IPS DF 6.9 (cell line): ENCODE measurements around the gene ZMIZ1.
A peak's percentile ranks its signal among the peaks of the same experiment; 100 is the strongest.

ENCODE experiments used
- DNase-seq: peaks from one replicate; pipeline ENCODE4 v3.0.0-alpha.2; 2013; ENCODE audit warnings: low read depth, low spot score
- H3K27ac ChIP-seq: one replicate; pipeline ENCODE4 v1.5.1; 2013; ENCODE audit warnings: low read length, control low read depth
- H3K27me3 ChIP-seq: 2 replicates; pipeline ENCODE4 v1.6.1; 2013; ENCODE audit warnings: mild to moderate bottlenecking, low read length; ENCODE audit not compliant: control insufficient read depth, insufficient read depth
- H3K36me3 ChIP-seq: 2 replicates; pipeline ENCODE4 v1.6.1; 2013; ENCODE audit warnings: low read length; ENCODE audit not compliant: control insufficient read depth, insufficient read depth
- H3K4me1 ChIP-seq: 2 replicates; pipeline ENCODE4 v1.6.1; 2013; ENCODE audit warnings: low read length; ENCODE audit not compliant: control insufficient read depth, insufficient read depth
- H3K4me3 ChIP-seq: 2 replicates; pipeline ENCODE4 v1.5.1; 2013; ENCODE audit warnings: mild to moderate bottlenecking, low read length
- H3K9me3 ChIP-seq: 2 replicates; pipeline ENCODE4 v1.6.1; 2013; ENCODE audit warnings: low read length, inconsistent platforms; ENCODE audit not compliant: control insufficient read depth, insufficient read depth
- WGBS: extraction: QIAGEN DNeasy Blood & Tissue Kit; methylation state at CpG from one replicate; pipeline ENCODE4 v1.1.7; 2013; ENCODE audit warnings: mixed read lengths, missing lambda C conversion rate; ENCODE audit not compliant: insufficient read length, insufficient coverage; 5-methylcytosine and 5-hydroxymethylcytosine counted together

ZMIZ1 gene

DNA sequence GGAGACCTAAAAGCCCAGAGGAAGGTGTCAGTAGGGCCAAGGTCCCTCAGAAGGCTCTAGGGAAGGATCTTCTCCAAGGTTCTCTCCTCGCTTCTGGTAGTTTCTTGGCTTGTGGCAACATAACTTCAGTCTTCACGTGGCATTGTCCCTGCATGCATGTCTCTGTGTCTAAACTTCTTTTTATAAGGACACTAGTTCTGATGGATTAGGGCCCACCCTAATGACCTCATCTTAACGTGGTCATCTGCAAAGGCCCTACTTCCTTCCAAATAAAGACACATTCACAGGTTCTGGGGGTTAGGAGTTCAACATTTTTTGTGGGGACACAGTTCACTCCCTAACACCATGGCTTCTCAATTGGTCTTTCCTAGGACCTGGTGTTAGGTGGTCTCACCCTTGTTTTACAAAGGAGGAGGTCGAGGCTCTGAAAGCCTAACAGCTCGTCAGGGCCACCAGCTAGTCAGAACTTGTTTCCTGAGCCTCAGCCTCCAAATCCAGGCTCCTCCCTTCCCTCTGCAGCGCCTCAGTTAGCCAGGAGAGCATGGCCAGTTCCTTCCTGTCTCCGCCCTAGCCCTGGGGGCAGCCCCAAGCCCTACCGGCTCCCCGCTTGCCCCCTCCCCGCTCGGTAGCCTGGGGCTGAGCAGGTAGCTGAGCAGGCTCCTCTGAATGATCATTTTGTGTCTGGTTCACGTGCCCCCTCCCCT, 168.8 kb downstream of the ZMIZ1 start:
- Histone ChIP-seq H3K4me1 (peaks cover 19% of the 10 kb centered on the region), H3K27me3 (peaks cover 47% of the 10 kb centered on the region), H3K9me3 (no peaks in the 10 kb centered on the region), H3K27ac (no peak overlapping the region), H3K36me3 (no peaks in the 10 kb centered on the region), H3K4me3 (no peak overlapping the region)
- DNase-seq, result no peak
- no CpG with 5 or more reads among the region's 12 CpGs for WGBS

DNA sequence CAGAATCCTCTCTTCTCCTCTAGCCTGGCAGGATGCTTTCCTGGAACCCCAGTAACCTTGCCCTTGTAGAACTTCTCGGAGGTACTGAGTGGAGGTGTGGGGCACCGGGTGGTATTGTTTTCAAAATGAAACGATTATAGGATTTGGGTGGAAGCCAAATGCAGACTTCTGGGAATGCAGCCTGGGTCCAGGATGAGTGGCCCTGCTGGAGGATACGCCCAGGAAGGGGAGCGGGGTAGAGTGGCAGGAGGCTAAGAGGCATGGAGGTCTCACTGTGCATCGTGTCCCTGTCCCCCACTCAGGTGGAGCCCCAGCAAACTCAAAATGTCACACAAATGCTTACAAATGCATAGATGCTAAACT, 169.4 kb downstream of the ZMIZ1 start:
- H3K36me3 ChIP-seq, result no peaks in the 10 kb centered on the region
- no CpG with 5 or more reads among the region's 6 CpGs for WGBS
- H3K9me3 ChIP-seq, result no peaks in the 10 kb centered on the region
- H3K27ac ChIP-seq, result no peak overlapping the region
- no peak for DNase-seq
- peaks cover 19% of the 10 kb centered on the region for H3K4me1 ChIP-seq
- H3K4me3 ChIP-seq, result no peak overlapping the region
- H3K27me3 ChIP-seq, result peaks cover 47% of the 10 kb centered on the region

DNA sequence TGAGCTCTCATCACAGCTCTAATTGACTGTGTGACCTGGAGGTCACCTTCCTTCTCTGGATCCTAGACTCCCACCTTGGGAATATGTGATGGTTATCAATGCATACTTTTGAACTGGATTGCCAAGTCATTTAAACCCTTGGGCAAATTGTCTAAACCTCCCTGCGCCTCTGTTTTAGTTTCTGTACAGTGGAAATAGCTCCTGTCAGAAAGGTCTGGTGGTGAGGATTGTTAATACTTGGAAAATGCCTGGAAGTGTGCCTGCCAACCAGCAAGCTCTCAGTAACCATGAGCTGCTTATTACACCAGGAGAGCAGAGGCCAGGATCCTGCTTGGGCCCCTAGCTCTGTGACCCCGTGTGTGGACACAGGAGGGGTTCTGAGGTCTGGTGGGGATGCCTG, 169.8 kb downstream of the ZMIZ1 start:
- Histone ChIP-seq H3K4me1 (peaks cover 19% of the 10 kb centered on the region), H3K27me3 (peaks cover 47% of the 10 kb centered on the region), H3K27ac (no peak overlapping the region), H3K36me3 (no peaks in the 10 kb centered on the region), H3K4me3 (no peak overlapping the region), H3K9me3 (no peaks in the 10 kb centered on the region)
- no peak for DNase-seq
- WGBS, result no CpG with 5 or more reads among the region's 2 CpGs

DNA sequence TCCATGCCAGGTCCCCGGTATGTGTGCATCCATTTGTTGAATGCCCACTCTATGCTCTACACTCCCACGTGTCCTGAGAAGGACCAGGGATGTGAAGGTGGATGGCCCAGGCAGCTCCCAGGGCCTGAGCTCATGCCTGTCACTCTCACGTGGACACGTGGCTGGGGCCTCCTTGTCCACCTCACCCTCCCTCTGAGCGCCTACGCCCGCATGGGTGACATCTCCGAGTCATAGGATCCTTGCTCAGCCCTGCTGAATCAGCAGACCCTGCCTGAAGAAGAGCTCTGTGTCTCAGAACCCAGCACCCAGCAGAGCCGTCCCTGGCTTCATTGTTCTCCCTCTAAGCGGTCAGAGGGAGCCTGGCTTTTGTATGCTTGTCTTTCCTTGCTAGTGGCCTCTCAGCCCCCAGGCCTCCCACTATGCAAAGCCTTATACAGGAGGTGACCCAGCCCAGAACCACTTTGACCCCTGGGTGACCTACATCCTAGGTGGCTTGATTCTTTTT, 170.6 kb downstream of the ZMIZ1 start:
- Histone ChIP-seq H3K4me1 (peaks cover 19% of the 10 kb centered on the region), H3K4me3 (no peak overlapping the region), H3K27me3 (peaks cover 53% of the 10 kb centered on the region), H3K9me3 (no peaks in the 10 kb centered on the region), H3K27ac (no peak overlapping the region), H3K36me3 (no peaks in the 10 kb centered on the region)
- no peak for DNase-seq
- WGBS, result no CpG with 5 or more reads among the region's 10 CpGs

DNA sequence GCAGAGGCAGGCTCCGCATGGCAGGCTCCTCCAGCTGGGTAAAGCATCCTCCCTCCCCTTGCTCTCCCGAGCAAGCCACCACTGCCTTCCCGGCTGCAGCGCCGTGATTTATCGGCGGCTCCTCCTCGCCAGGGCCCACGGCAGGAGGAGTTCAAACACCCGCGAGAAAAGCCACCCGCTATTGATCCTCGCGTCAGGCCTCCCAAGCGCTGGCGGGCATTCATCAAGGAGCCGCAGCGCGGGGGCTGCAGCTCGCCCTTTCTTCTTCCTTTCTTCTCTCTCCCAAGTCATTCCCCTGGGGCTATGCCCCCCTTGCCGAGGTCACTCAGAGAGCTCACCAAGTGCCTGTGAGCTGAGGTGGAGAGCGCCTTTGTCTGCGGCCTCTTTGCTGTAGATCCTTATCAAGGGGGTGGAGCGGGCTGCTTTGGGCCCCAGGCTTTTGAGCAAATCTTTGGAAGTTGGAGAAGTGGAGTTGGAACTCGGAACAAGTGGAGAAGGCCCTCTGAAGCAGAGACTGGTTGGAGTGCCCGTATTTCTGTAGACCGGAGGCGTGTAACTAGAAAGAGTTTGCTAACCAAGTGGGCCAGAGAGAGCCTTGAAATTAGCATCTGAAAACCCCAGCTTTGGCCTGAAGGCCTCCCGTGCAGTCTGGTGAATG, 171.3 kb downstream of the ZMIZ1 start:
- Histone ChIP-seq H3K9me3 (no peaks in the 10 kb centered on the region), H3K4me3 (no peak overlapping the region), H3K36me3 (no peaks in the 10 kb centered on the region), H3K27ac (no peak overlapping the region), H3K27me3 (peaks cover 58% of the 10 kb centered on the region), H3K4me1 (peaks cover 19% of the 10 kb centered on the region)
- no CpG with 5 or more reads among the region's 29 CpGs for whole genome bisulfite sequencing
- DNase-seq, result no peak

DNA sequence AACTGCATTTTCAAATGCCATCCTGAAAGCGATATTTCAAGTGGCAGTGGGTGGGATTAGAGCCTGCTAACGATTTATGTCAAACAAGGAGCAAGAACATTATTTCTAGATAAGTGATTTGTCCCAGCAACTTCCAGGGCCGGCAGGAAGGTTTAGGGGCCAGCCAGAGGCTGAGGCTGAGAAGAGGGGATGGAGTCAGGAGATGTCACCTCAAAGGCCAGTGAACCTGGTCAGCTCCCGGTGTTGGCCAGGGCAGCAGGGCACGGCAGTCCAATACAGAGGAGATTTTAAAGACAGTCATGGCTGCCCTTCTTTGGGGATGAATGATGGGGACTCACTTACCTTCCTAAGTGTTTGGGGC, 172.8 kb downstream of the ZMIZ1 start:
- Histone ChIP-seq H3K36me3 (no peaks in the 10 kb centered on the region), H3K9me3 (no peaks in the 10 kb centered on the region), H3K4me3 (no peak overlapping the region; the same call in 1 of the 2 replicates), H3K27me3 (peaks cover 49% of the 10 kb centered on the region), H3K27ac (no peak overlapping the region), H3K4me1 (peaks cover 13% of the 10 kb centered on the region)
- no peak for DNase-seq
- whole genome bisulfite sequencing, result no CpG with 5 or more reads among the region's 5 CpGs

DNA sequence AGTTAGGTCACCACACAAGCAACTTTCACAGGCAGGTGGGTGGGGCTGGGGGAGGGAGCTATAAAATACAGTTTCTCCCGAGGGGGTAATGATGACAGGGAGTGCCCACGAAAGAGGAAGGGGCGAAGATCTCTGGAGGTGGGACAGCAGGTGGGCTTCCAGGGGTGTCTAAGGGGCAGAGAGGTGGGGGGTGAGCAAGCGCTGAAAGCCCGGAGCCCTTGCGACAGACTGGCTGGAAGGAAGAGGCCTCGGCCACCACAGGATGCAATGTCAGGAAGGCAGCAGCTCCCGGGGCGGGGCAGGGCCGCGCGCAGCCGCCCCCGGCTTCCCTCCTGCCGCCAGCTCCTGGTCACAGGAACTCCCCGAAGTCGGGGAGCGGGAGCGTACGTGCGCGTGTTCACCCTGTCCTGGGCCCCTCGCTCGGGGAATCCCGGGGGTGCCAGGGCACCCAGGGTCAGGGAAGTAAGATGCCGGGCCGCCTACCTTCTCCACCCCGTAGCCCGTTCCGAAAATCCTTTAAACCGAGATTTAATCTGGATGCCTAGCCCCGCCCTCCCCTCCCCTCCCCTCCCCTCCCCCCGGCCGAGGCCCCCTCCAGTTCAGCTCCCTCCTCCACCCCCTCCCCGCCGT, 173.3 kb downstream of the ZMIZ1 start:
- no CpG with 5 or more reads among the region's 36 CpGs for WGBS
- DNase-seq, result no peak
- Histone ChIP-seq H3K27me3 (peaks cover 45% of the 10 kb centered on the region), H3K9me3 (no peaks in the 10 kb centered on the region), H3K4me1 (peaks cover 13% of the 10 kb centered on the region), H3K27ac (no peak overlapping the region), H3K4me3 (peak overlapping the region; percentile 48; the same call in 1 of the 2 replicates), H3K36me3 (no peaks in the 10 kb centered on the region)

DNA sequence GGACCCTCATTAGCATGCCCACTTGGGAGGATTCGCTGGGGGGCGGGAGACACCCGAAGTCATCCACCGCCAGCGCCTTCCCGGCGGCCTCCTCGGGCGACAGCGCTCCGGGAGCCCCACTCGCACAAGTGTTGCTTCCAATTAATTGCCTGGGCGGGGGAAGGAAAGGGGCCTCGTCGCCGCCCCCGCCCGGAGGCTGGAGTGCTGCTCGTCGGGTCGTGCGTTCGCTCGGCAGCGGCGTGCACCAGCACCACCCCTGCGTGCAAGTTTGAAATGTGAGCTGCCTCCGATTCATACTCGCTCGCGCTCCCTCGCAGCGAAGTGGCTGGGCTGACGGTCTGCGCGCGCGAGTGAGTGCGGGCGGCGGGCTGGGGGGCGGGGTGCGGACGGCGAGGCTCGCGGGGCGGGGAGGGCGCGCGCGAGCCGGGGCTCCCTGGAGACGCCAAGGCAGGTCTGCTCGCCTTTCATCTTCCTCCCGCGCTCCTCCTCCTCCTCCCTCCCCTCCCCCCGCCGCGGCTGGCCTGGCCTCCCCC, 173.9 kb downstream of the ZMIZ1 start:
- Histone ChIP-seq H3K9me3 (no peaks in the 10 kb centered on the region), H3K27ac (no peak overlapping the region), H3K4me1 (peaks cover 12% of the 10 kb centered on the region), H3K27me3 (peaks cover 41% of the 10 kb centered on the region), H3K36me3 (no peaks in the 10 kb centered on the region), H3K4me3 (peak overlapping the region; percentile 48; the same call in 1 of the 2 replicates)
- no CpG with 5 or more reads among the region's 60 CpGs for WGBS
- DNase-seq, result no peak

DNA sequence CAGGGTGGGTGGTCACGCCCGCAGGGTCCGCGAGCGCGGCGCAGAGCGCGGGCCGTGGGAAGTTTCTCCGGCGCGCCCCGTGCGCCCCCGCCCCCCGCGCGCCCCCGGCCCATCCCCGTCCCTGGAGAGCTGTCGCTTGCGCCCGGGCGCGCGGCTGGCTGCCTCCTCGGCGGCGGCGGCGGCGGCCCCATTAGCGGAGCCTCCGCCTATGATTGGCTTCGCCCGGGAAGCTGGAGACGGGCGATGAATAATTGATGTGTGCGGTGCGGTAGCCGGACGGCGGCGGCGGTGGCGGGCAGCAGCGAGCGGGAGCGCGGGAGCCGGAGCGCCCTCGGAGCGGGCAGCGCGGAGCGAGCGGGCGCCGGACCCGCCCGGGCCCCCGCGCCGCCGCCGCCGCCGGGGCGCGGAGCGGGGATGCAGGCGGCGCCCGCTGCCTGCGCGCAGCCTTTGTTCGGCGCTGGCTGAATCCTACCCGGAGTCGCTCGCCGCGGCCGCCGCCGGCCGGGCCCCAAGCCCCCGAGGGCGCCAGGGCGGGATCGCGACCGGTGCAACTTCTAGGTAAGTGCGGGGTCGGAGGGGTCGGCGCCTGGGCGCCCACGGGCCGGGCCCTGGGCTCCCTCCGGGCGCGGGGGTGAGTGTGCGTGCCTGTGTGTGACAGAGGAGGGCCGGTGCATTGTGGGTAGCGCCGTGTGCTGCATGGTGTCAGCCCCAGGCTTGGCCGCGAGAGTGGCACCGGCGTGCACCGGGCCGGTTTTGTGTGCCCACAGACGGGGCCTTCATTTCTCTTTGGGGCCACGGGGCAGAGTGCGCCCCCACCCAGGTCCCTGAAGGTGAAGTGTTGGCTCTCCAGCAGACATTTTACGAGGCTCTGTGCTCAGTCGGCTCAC, 174.7 kb downstream of the ZMIZ1 start:
- H3K4me3 ChIP-seq, result peak overlapping the region; percentile 48; the same call in 1 of the 2 replicates
- peaks cover 33% of the 10 kb centered on the region for H3K27me3 ChIP-seq
- DNase-seq, result no peak
- WGBS, result no CpG with 5 or more reads among the region's 120 CpGs
- no peak overlapping the region for H3K27ac ChIP-seq
- peaks cover 11% of the 10 kb centered on the region for H3K4me1 ChIP-seq
- H3K36me3 ChIP-seq, result no peaks in the 10 kb centered on the region
- H3K9me3 ChIP-seq, result no peaks in the 10 kb centered on the region

DNA sequence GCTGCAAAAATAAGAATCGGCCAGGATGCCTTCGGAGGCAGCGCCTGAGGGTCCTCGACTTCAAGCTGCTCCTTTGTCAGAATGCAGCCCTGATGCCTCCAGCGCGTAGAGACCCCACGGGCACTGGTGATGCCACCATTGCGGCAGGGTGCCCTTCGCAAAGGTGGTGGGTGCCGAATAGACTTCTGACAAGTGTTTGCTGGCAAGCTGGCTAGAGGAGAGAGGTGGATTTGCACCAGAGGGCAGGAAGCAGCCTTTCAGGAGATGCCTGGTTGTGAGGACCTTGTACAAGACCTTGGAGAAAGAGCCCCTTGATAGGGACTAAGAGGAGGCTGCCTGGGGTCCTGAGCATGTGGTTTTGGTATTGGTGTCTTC, 175.3 kb downstream of the ZMIZ1 start:
- Histone ChIP-seq H3K4me1 (peaks cover 6% of the 10 kb centered on the region), H3K36me3 (no peaks in the 10 kb centered on the region), H3K27ac (no peak overlapping the region), H3K27me3 (peaks cover 27% of the 10 kb centered on the region), H3K9me3 (no peaks in the 10 kb centered on the region), H3K4me3 (no peak overlapping the region)
- WGBS, result no CpG with 5 or more reads among the region's 10 CpGs
- DNase-seq, result no peak
